K562 (cell line): ENCODE data around the gene CALHM4. TPM values are rescaled to one million over a fixed set of nuclear protein-coding genes. Genes with fewer than 3 reads are reported as not detected.
A peak's percentile ranks its signal among the peaks of the same experiment; 100 is the strongest.

Experiments
- ATAC-seq: fragments of 200-7000 bp; cut with Tn5 transposase; 3 replicates; pipeline ENCODE4 v1.9.1; 2020; ENCODE audit warnings: moderate library complexity
- BruUV-seq: library from RNA; stranded (reverse); fragments of 400-500 nt; replicated peaks from 2 replicates; lab custom pipeline; 2021; lab: Mats Ljungman, UMichigan
- CTCF ChIA-PET: fragments of 300-600 bp; formaldehyde crosslinking; extraction: SDS; loops from one replicate; lab custom pipeline; 2021; ENCODE audit warnings: low intra/inter-chr PET ratio; lab: Yijun Ruan, JAX
- POLR2A ChIA-PET: fragments of 300-600, 350-650 bp; sonication (Branson Sonifier 250); formaldehyde crosslinking; extraction: SDS; loops from one replicate; lab custom pipeline; 2021; ENCODE audit warnings: antibody characterized with exemption, inconsistent platforms; lab: Yijun Ruan, JAX
- DNase-seq, 4 experiments: peaks; one replicate each; pipeline versions ENCODE4 v3.0.0 to v3.0.0-alpha.2; 2011 to 2018; ENCODE audit warnings: low spot score in 3 of 4, mixed read lengths in 3 of 4; ENCODE audit errors: extremely low read depth in 1 of 4
- FAIRE-seq: peaks from 2 replicates; lab custom pipeline; 2011; peaks lifted over from hg19 to GRCh38; lab: Jason Lieb, UNC
- H2AFZ ChIP-seq: 2 replicates; pipeline ENCODE4 v1.6.0; 2011; ENCODE audit warnings: low read depth, low read length, control low read depth, inconsistent platforms
- H3K27ac ChIP-seq: fragments of 200-600 bp; 3 replicates; pipeline ENCODE4 v1.8.0; 2011; ENCODE audit warnings: low read depth, mild to moderate bottlenecking, control low read depth, inconsistent platforms, low read length, moderate library complexity, mixed read lengths; ENCODE audit errors: extremely low read depth
- H3K27me3 ChIP-seq, 2 experiments: fragments of 300-600 bp in 1 of 2; 2 replicates in 1 of 2; 3 replicates in 1 of 2; pipeline versions ENCODE4 v1.6.0 to v1.8.0; 2011; ENCODE audit warnings: inconsistent platforms in 2 of 2, low read length in 2 of 2, mild to moderate bottlenecking in 1 of 2, mixed read lengths in 1 of 2, moderate library complexity in 1 of 2; ENCODE audit not compliant: control insufficient read depth in 2 of 2, insufficient read depth in 2 of 2
- H3K36me3 ChIP-seq: fragments of 300-600 bp; 3 replicates; pipeline ENCODE4 v1.8.0; 2011; ENCODE audit warnings: mild to moderate bottlenecking, low read length, inconsistent platforms; ENCODE audit not compliant: control insufficient read depth, insufficient read depth
- H3K4me1 ChIP-seq, 2 experiments: fragments of 200-600 bp in 1 of 2; replicated peaks in 1 of 2; 2 replicates in 1 of 2; 3 replicates in 1 of 2; pipeline versions ENCODE4 v1.5.1 to v1.8.0; 2011; ENCODE audit warnings: inconsistent platforms in 2 of 2, low read length in 2 of 2, mild to moderate bottlenecking in 1 of 2, mixed read lengths in 1 of 2, moderate library complexity in 1 of 2; ENCODE audit not compliant: control insufficient read depth in 2 of 2, insufficient read depth in 2 of 2
- H3K4me2 ChIP-seq: 2 replicates; pipeline ENCODE4 v1.6.1; 2011; ENCODE audit warnings: low read length, control low read depth, inconsistent platforms, mixed read lengths; ENCODE audit not compliant: insufficient read depth
- H3K4me3 ChIP-seq: fragments of 200-600 bp; sonication (generic), shearing (Covaris generic); 2 replicates; pipeline ENCODE4 v1.5.1; 2016; ENCODE audit warnings: control low read depth, inconsistent platforms
- H3K79me2 ChIP-seq: fragments of 200-600 bp; 3 replicates; pipeline ENCODE4 v1.8.0; 2011; ENCODE audit warnings: low read length, inconsistent platforms; ENCODE audit not compliant: control insufficient read depth, insufficient read depth
- H3K9ac ChIP-seq, 2 experiments: 2 replicates each; pipeline versions ENCODE4 v1.6.0 to v1.6.1; 2011; ENCODE audit warnings: low read depth in 2 of 2, low read length in 2 of 2, control low read depth in 1 of 2, inconsistent platforms in 1 of 2, mild to moderate bottlenecking in 1 of 2, mixed read lengths in 1 of 2; ENCODE audit not compliant: insufficient read depth in 1 of 2
- H3K9me1 ChIP-seq: one replicate; pipeline ENCODE4 v1.6.0; 2011; ENCODE audit warnings: inconsistent platforms, mild to moderate bottlenecking, low read length, moderate library complexity; ENCODE audit not compliant: control insufficient read depth, insufficient read depth
- H3K9me3 ChIP-seq: replicated peaks from 2 replicates; pipeline ENCODE4 v1.5.1; 2011; ENCODE audit warnings: low read depth, low read length, inconsistent platforms; ENCODE audit not compliant: control insufficient read depth, insufficient read depth
- H4K20me1 ChIP-seq: replicated peaks from 2 replicates; pipeline ENCODE4 v1.6.1; 2011; ENCODE audit warnings: low read length, inconsistent platforms, mixed read lengths; ENCODE audit not compliant: control insufficient read depth, insufficient read depth
- BRD4 ChIP-seq: fragments of 200-600 bp; sonication (generic); IDR thresholded peaks from 2 replicates; pipeline ENCODE4 v1.6.1; 2017; ENCODE audit warnings: inconsistent platforms
- EGR1 ChIP-seq: fragments of 450-650 bp; conservative IDR thresholded peaks from 2 replicates; pipeline ENCODE4 v1.6.1; 2017; ENCODE audit warnings: mild to moderate bottlenecking
- NFIC ChIP-seq: fragments of 450-650 bp; IDR thresholded peaks from 2 replicates; pipeline ENCODE4 v1.6.1; 2017; ENCODE audit warnings: mild to moderate bottlenecking, inconsistent platforms
- PHF8 ChIP-seq: fragments of 200-600 bp; sonication (generic); IDR thresholded peaks from 2 replicates; pipeline ENCODE4 v1.6.1; 2012; ENCODE audit warnings: mixed run types, mild to moderate bottlenecking, inconsistent platforms, low read length, moderate library complexity, borderline replicate concordance
- SAFB2 ChIP-seq: fragments of 200-400 bp; formaldehyde crosslinking; IDR thresholded peaks from 2 replicates; pipeline ENCODE4 v1.6.1; 2018; ENCODE audit warnings: borderline replicate concordance, low read length, low read depth, moderate library complexity; ENCODE audit not compliant: severe bottlenecking
- SMARCE1 ChIP-seq: fragments of 450-650 bp; IDR thresholded peaks from 2 replicates; pipeline ENCODE4 v1.7.1; 2016; ENCODE audit warnings: mild to moderate bottlenecking
- SP2 ChIP-seq: IDR thresholded peaks from 2 replicates; pipeline ENCODE4 v1.6.1; 2011; ENCODE audit warnings: mild to moderate bottlenecking, low read depth, low read length, moderate library complexity; ENCODE audit not compliant: poor library complexity, severe bottlenecking; ENCODE audit errors: extremely low read depth
- SRSF7 ChIP-seq: fragments of 200-400 bp; formaldehyde crosslinking; optimal IDR thresholded peaks from 2 replicates; pipeline ENCODE3; 2017; ENCODE audit warnings: mild to moderate bottlenecking, low read depth, low read length
- XRCC4 ChIP-seq: IDR thresholded peaks from one replicate; pipeline ENCODE4 v1.6.1; 2011; ENCODE audit not compliant: insufficient read depth, insufficient read length; ENCODE audit errors: extremely low read depth
- ZBTB12 ChIP-seq: fragments of 250-450 bp; sonication (Bioruptor Pico); IDR thresholded peaks from 2 replicates; pipeline ENCODE4 v1.4.0; 2020
- ZBTB34 ChIP-seq: fragments of 250-450 bp; sonication (Bioruptor Pico); IDR thresholded peaks from 2 replicates; pipeline ENCODE4 v1.8.0; 2021; ENCODE audit warnings: mild to moderate bottlenecking, moderate library complexity
- ZKSCAN8 ChIP-seq: fragments of 200-800 bp; sonication (Bioruptor generic); IDR thresholded peaks from 2 replicates; pipeline ENCODE4 v1.6.1; 2016; ENCODE audit warnings: missing genetic modification characterization, missing compliant biosample characterization
- ZNF133 ChIP-seq: fragments of 250-450 bp; sonication (Bioruptor Pico); IDR thresholded peaks from 2 replicates; pipeline ENCODE4 v1.4.0; 2020; ENCODE audit warnings: mild to moderate bottlenecking
- ZNF174 ChIP-seq: fragments of 250-450 bp; sonication (Bioruptor Pico); IDR thresholded peaks from 2 replicates; pipeline ENCODE4 v1.4.0; 2020; ENCODE audit warnings: mild to moderate bottlenecking
- WGBS: fragments of 100-300 bp; shearing (Covaris generic); methylation state at CpG from one replicate; pipeline ENCODE4 v1.1.6; 2016; ENCODE audit warnings: low coverage, mixed read lengths; ENCODE audit not compliant: insufficient coverage; ENCODE audit errors: missing lambda C conversion rate; 5-methylcytosine and 5-hydroxymethylcytosine counted together
- in situ Hi-C: fragments of 300-500 bp; cut with MboI; formaldehyde crosslinking; loops from 4 replicates; pipeline ENCODE4 v1.15.0; 2018; ENCODE audit warnings: inconsistent platforms, mixed read lengths
- intact Hi-C: fragments of 100-400 bp; cut with micrococcal nuclease; formaldehyde crosslinking; loops from 2 replicates; pipeline ENCODE4 v1.14.2; 2022
- polyA plus RNA-seq, 8 experiments: library from polyadenylated mRNA; depleted of rRNA in 4 of 8; stranded (reverse) in 5 of 8; unstranded in 3 of 8; fragments of >200 nt; fragmentation: Nextera tagmentation in 2 of 8; fragmentation: Illumina TruSeq in 1 of 8; extraction: Ambion mirVana in 2 of 8; extraction: Trizol in 1 of 8; gene quantifications; 2 replicates each; pipeline versions ENCODE4 v1.2.1 to v1.2.3, GENCODE V29; 2011 to 2014; ENCODE audit warnings: inconsistent platforms in 1 of 8, missing spikeins in 1 of 8
- total RNA-seq, 7 experiments: library from RNA; depleted of rRNA in 6 of 7; stranded (reverse); fragments of >200 nt in 6 of 7; fragmentation: Illumina TruSeq in 2 of 7; extraction: Trizol in 2 of 7; gene quantifications; 2 replicates each; pipeline versions ENCODE4 v1.2.1 to v1.2.3, GENCODE V29; 2011 to 2021; ENCODE audit warnings: low replicate concordance in 1 of 7

Gene CALHM4
- total and polyA plus RNA-seq, 9 of the 15 experiments (the other 6 are each of a cell fraction or from before 2014, with no cell fraction given): not detected

DNA sequence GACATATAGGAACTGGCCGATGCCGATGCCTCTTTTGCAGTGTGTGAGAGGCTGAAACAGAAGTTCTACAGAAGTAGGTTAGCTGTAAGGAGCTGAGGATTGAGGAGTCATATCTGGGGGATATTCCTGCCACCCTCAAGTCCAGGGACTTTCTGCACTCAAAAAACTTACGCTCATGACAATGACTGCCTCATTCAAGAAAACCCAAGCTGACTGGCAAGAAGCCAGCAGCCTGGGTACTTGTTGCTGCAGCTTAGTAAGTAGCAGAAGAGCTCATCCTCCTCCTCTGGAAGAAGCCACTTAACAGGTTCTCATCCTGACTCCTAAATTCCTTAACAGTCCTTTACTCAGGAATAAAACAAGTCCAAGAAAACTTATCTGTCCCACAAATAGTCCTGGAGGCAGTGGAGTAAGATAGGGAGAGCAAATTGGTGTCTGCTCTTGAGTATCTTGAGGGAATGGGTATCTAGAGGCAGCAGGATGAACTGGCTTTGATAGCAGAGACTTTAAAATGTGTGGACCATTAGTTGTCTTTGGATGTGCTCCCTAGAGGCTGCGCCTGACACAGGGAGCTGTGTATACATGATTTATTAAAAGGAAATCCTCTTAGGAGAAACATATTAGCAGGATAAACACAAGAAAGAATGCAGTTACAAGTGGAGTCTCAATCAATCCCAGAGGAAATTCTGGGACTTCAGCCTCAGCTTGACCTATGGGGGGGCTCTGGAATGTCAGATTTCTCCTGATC, 34.8 kb upstream of the CALHM4 start:
- no peaks in the 10 kb centered on the region for H4K20me1 ChIP-seq
- CTCF ChIA-PET: no interaction called here

GRCh38 chr6:116522896-116523295, 30.7 kb upstream of the CALHM4 start:
- 11% methylated on average over 2 of the region's 2 CpGs for WGBS
- FAIRE-seq (no peak), ATAC-seq (peak; percentile 65), DNase-seq (no peak)
- H3K9ac ChIP-seq: no peak overlapping the region
- H3K9me1 ChIP-seq: no peaks in the 10 kb centered on the region
- TF ChIP-seq PHF8 (no peak), SP2 (no peak), BRD4 (no peak), SRSF7 (no peak), EGR1 (no peak), ZBTB34 (CRISPR knock-in tag) (no peak), ZKSCAN8 (CRISPR knock-in tag) (no peak), ZBTB12 (no peak), SAFB2 (no peak), ZNF133 (CRISPR knock-in tag) (no peak), SMARCE1 (no peak), XRCC4 (no peak)
- no peaks in the 10 kb centered on the region for H4K20me1 ChIP-seq
- peak overlapping the region; percentile 33; the same call in 1 of the 2 replicates for H2AFZ ChIP-seq
- ChIA-PET POLR2A (interaction anchor here (1.0 to 1.4 kb wide), 3 partner anchors 8 to 11 kb away, joined by 3 to 6 read pairs (median 4); partner anchors contain the start of gene CALHM5), CTCF (no interaction called here)
- no peaks in the 10 kb centered on the region for H3K79me2 ChIP-seq
- H3K9me3 ChIP-seq: no peaks in the 10 kb centered on the region
- H3K27ac ChIP-seq: no peak overlapping the region
- peaks cover 0 to 2% of the 10 kb centered on the region in 2 experiments; a peak in 1 of 5 replicates for H3K4me1 ChIP-seq
- H3K36me3 ChIP-seq: no peaks in the 10 kb centered on the region
- no peak overlapping the region for H3K4me2 ChIP-seq
- no peak overlapping the region for H3K4me3 ChIP-seq
- no peaks in the 10 kb centered on the region for H3K27me3 ChIP-seq
- no TSS peak for BruUV-seq
- in situ Hi-C loops: no loop called here
- intact Hi-C loops: no loop called here

More for the DNA sequence above, 34.8 kb upstream of the CALHM4 start:
- Histone ChIP-seq H3K27ac (no peak overlapping the region), H3K4me3 (no peak overlapping the region), H3K4me1 (no peaks in the 10 kb centered on the region), H3K9me3 (no peaks in the 10 kb centered on the region), H3K27me3 (no peaks in the 10 kb centered on the region; a peak in 1 of 5 replicates), H2AFZ (peak overlapping the region; percentile 51; the same call in 1 of the 2 replicates), H3K79me2 (no peaks in the 10 kb centered on the region), H3K36me3 (no peaks in the 10 kb centered on the region), H3K9me1 (no peaks in the 10 kb centered on the region), H3K4me2 (no peak overlapping the region), H3K9ac (no peak overlapping the region)
- ATAC-seq (peak; percentile 37), FAIRE-seq (peak; percentile 23), DNase-seq (peak in 1 of 4 experiments; percentile 45)
- intact Hi-C loops (no loop called here), in situ Hi-C loops (no loop called here)
- peak; percentile 81 for TF ChIP-seq NFIC
- no peak for TF ChIP-seq ZNF174 (CRISPR knock-in tag)
- no TSS peak for BruUV-seq
- POLR2A ChIA-PET: interaction anchor here (0.6 to 1.0 kb wide), 3 partner anchors 15 to 1211 kb away, joined by 3 to 5 read pairs (median 3); no protein-coding TSS in a partner anchor
- 0% methylated on average over 4 of the region's 4 CpGs for WGBS
